HEK293 (cell line): Measurements from ENCODE around the gene L3MBTL4.

ENCODE experiments used
- CTCF ChIA-PET: fragments of 350-600 bp; formaldehyde crosslinking; extraction: SDS; loops from one replicate; lab custom pipeline; 2021; ENCODE audit warnings: antibody characterized with exemption; lab: Yijun Ruan, JAX
- POLR2A ChIA-PET: fragments of 300-600 bp; formaldehyde crosslinking; extraction: SDS; loops from one replicate; lab custom pipeline; 2020; ENCODE audit warnings: antibody characterized with exemption, inconsistent platforms; lab: Yijun Ruan, JAX
- H3K27ac ChIP-seq: fragments of 200-500 bp; sonication (Bioruptor generic); 2 replicates; pipeline ENCODE4 v1.5.1; 2014; ENCODE audit warnings: low read depth, low read length, control low read depth, inconsistent platforms; ENCODE audit errors: extremely low read depth
- H3K36me3 ChIP-seq, 2 experiments: fragments of 200-500 bp in 1 of 2; sonication (Bioruptor generic) in 1 of 2; 1 replicate in 1 of 2; 2 replicates in 1 of 2; pipeline ENCODE4 v1.5.1; 2014 to 2017; ENCODE audit warnings: inconsistent platforms in 2 of 2, low read length in 2 of 2; ENCODE audit not compliant: control insufficient read depth in 2 of 2, insufficient read depth in 1 of 2
- H3K4me1 ChIP-seq: fragments of 200-500 bp; sonication (Bioruptor generic); 2 replicates; pipeline ENCODE4 v1.5.1; 2014; ENCODE audit warnings: mild to moderate bottlenecking, low read length, inconsistent platforms; ENCODE audit not compliant: control insufficient read depth, insufficient read depth
- H3K4me3 ChIP-seq: 2 replicates; pipeline ENCODE4 v1.5.1; 2011; ENCODE audit warnings: low read depth, mild to moderate bottlenecking, control low read depth, low read length, moderate library complexity
- H3K9me3 ChIP-seq: fragments of 200-500 bp; sonication (Bioruptor generic); 2 replicates; pipeline ENCODE4 v1.5.1; 2014; ENCODE audit warnings: low read depth, low read length, inconsistent platforms; ENCODE audit not compliant: control insufficient read depth, insufficient read depth
- PRDM1 ChIP-seq: fragments of 450-650 bp; formaldehyde crosslinking; IDR thresholded peaks from 2 replicates; pipeline ENCODE4; 2016; ENCODE audit warnings: missing biosample characterization, missing genetic modification characterization
- WT1 ChIP-seq: fragments of 450-650 bp; formaldehyde crosslinking; IDR thresholded peaks from 2 replicates; pipeline ENCODE4 v1.5.1; 2016; ENCODE audit warnings: missing biosample characterization, missing genetic modification characterization
- ZBTB1 ChIP-seq: fragments of 450-650 bp; formaldehyde crosslinking; IDR thresholded peaks from 2 replicates; pipeline ENCODE4 v1.5.1; 2016; ENCODE audit warnings: missing biosample characterization, missing genetic modification characterization
- ZBTB17 ChIP-seq: fragments of 450-650 bp; formaldehyde crosslinking; IDR thresholded peaks from 2 replicates; pipeline ENCODE4 v1.5.1; 2016; ENCODE audit warnings: missing biosample characterization, missing genetic modification characterization
- ZNF175 ChIP-seq: fragments of 450-650 bp; formaldehyde crosslinking; IDR thresholded peaks from 2 replicates; pipeline ENCODE4 v1.5.1; 2016; ENCODE audit warnings: missing biosample characterization, missing genetic modification characterization
- ZNF555 ChIP-seq: fragments of 450-650 bp; formaldehyde crosslinking; conservative IDR thresholded peaks from 2 replicates; pipeline ENCODE4 v1.5.1; 2017; ENCODE audit warnings: missing biosample characterization, mild to moderate bottlenecking, missing genetic modification characterization, inconsistent platforms
- TF ChIP-seq, protein P1 (sequence below): fragments of 450-650 bp; formaldehyde crosslinking; conservative IDR thresholded peaks from 2 replicates; pipeline ENCODE4 v1.5.1; 2016; ENCODE audit warnings: low read depth, missing biosample characterization, missing genetic modification characterization
- TF ChIP-seq, protein P2 (sequence below): fragments of 450-650 bp; formaldehyde crosslinking; IDR thresholded peaks from 2 replicates; pipeline ENCODE4 v1.5.1; 2017; ENCODE audit warnings: missing biosample characterization, missing genetic modification characterization
- TF ChIP-seq, protein P3 (sequence below): fragments of 450-650 bp; formaldehyde crosslinking; IDR thresholded peaks from 2 replicates; pipeline ENCODE4 v1.5.1; 2016; ENCODE audit warnings: missing biosample characterization, missing genetic modification characterization
- TF ChIP-seq, protein P4 (sequence below): fragments of 450-650 bp; formaldehyde crosslinking; IDR thresholded peaks from 2 replicates; pipeline ENCODE4 v1.5.1; 2017; ENCODE audit warnings: missing biosample characterization, missing genetic modification characterization
- TF ChIP-seq, protein P5 (sequence below): fragments of 450-650 bp; formaldehyde crosslinking; IDR thresholded peaks from 2 replicates; pipeline ENCODE4 v1.5.1; 2016; ENCODE audit warnings: missing biosample characterization, missing genetic modification characterization

L3MBTL4 gene

DNA sequence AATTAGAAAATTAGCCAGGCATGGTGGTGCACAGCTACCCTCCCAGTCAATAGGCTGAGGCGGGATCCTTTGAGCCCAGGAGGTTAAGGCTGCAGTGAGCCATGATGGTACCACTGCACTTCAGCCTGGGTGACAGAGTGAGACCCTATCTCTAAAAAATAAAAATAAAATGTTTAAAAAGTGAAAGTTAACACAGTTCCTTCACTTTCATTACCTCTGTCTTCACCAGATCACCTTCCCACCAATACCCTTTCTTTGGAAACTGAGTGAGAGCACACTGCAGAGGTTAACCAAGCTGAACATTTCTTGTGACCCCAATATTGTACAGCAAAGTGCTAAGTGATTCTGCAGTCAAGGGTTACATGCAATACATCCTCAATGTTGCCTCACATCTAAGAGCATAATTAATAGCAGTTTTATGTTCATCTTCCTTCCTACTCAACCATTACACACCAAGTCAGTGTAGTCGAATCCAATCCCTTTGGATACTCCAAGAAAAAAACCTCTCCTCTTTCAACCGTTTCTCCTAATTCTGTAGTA is 1.7 kb downstream of the L3MBTL4 start:
- peak; percentile 90 for TF ChIP-seq PRDM1 (tag by site-specific recombination)
- TF ChIP-seq, protein P1, sequence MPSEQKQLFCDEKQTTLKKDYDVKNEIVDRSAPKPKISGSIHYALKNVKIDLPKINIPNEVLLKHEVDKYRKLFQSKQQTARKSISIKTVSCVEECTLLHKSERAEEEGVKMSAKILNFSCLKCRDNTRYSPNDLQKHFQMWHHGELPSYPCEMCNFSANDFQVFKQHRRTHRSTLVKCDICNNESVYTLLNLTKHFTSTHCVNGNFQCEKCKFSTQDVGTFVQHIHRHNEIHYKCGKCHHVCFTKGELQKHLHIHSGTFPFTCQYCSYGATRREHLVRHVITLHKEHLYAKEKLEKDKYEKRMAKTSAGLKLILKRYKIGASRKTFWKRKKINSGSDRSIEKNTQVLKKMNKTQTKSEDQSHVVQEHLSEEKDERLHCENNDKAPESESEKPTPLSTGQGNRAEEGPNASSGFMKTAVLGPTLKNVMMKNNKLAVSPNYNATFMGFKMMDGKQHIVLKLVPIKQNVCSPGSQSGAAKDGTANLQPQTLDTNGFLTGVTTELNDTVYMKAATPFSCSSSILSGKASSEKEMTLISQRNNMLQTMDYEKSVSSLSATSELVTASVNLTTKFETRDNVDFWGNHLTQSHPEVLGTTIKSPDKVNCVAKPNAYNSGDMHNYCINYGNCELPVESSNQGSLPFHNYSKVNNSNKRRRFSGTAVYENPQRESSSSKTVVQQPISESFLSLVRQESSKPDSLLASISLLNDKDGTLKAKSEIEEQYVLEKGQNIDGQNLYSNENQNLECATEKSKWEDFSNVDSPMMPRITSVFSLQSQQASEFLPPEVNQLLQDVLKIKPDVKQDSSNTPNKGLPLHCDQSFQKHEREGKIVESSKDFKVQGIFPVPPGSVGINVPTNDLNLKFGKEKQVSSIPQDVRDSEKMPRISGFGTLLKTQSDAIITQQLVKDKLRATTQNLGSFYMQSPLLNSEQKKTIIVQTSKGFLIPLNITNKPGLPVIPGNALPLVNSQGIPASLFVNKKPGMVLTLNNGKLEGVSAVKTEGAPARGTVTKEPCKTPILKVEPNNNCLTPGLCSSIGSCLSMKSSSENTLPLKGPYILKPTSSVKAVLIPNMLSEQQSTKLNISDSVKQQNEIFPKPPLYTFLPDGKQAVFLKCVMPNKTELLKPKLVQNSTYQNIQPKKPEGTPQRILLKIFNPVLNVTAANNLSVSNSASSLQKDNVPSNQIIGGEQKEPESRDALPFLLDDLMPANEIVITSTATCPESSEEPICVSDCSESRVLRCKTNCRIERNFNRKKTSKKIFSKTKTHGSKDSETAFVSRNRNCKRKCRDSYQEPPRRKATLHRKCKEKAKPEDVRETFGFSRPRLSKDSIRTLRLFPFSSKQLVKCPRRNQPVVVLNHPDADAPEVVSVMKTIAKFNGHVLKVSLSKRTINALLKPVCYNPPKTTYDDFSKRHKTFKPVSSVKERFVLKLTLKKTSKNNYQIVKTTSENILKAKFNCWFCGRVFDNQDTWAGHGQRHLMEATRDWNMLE (tag by site-specific recombination): no peak
- Histone ChIP-seq H3K36me3 (no peaks in the 10 kb centered on the region), H3K27ac (no peak overlapping the region), H3K4me3 (no peak overlapping the region), H3K9me3 (no peaks in the 10 kb centered on the region), H3K4me1 (peaks cover 6% of the 10 kb centered on the region)
- POLR2A ChIA-PET: no interaction called here
- CTCF ChIA-PET: interaction anchor here (0.6 kb wide), 2 partner anchors 11 to 116 kb away, joined by 3 read pairs; no protein-coding TSS in a partner anchor

DNA sequence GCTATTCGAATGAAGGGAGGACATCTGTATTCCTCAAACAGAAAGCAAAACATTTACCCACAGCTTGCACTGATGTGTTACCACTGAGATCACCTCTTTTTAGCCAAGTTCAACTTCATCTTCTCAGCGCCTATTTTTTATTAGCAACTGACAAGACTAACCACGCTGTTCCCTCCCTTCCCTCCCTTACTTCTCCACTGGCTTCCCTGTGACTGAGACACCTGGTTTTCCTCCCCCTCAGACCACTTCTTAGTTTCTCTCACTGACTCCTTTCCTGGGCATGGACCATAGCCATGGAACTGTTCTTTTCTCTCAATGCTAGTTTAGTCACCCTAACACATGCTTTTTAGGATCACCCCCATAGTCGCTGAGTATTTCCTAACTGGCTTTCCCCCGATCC is 3.3 kb downstream of the L3MBTL4 start:
- H3K27ac ChIP-seq: no peak overlapping the region
- H3K9me3 ChIP-seq: no peaks in the 10 kb centered on the region
- H3K4me1 ChIP-seq: peaks cover 8% of the 10 kb centered on the region
- CTCF ChIA-PET: interaction anchor here (2.6 kb wide), 1 partner anchor 10 kb away, joined by 15 read pairs; no protein-coding TSS in a partner anchor
- no peaks in the 10 kb centered on the region for H3K36me3 ChIP-seq
- no peak overlapping the region for H3K4me3 ChIP-seq
- TF ChIP-seq, protein P2, sequence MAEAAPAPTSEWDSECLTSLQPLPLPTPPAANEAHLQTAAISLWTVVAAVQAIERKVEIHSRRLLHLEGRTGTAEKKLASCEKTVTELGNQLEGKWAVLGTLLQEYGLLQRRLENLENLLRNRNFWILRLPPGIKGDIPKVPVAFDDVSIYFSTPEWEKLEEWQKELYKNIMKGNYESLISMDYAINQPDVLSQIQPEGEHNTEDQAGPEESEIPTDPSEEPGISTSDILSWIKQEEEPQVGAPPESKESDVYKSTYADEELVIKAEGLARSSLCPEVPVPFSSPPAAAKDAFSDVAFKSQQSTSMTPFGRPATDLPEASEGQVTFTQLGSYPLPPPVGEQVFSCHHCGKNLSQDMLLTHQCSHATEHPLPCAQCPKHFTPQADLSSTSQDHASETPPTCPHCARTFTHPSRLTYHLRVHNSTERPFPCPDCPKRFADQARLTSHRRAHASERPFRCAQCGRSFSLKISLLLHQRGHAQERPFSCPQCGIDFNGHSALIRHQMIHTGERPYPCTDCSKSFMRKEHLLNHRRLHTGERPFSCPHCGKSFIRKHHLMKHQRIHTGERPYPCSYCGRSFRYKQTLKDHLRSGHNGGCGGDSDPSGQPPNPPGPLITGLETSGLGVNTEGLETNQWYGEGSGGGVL (tag by site-specific recombination): peak; percentile 74
- no peak for TF ChIP-seq ZNF555 (tag by site-specific recombination)
- no peak for TF ChIP-seq ZBTB17 (tag by site-specific recombination)
- peak; percentile 66 for TF ChIP-seq WT1 (tag by site-specific recombination)
- TF ChIP-seq, protein P3, sequence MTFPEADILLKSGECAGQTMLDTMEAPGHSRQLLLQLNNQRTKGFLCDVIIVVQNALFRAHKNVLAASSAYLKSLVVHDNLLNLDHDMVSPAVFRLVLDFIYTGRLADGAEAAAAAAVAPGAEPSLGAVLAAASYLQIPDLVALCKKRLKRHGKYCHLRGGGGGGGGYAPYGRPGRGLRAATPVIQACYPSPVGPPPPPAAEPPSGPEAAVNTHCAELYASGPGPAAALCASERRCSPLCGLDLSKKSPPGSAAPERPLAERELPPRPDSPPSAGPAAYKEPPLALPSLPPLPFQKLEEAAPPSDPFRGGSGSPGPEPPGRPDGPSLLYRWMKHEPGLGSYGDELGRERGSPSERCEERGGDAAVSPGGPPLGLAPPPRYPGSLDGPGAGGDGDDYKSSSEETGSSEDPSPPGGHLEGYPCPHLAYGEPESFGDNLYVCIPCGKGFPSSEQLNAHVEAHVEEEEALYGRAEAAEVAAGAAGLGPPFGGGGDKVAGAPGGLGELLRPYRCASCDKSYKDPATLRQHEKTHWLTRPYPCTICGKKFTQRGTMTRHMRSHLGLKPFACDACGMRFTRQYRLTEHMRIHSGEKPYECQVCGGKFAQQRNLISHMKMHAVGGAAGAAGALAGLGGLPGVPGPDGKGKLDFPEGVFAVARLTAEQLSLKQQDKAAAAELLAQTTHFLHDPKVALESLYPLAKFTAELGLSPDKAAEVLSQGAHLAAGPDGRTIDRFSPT (tag by site-specific recombination): no peak
- TF ChIP-seq, protein P1 (tag by site-specific recombination): no peak
- TF ChIP-seq, protein P4, sequence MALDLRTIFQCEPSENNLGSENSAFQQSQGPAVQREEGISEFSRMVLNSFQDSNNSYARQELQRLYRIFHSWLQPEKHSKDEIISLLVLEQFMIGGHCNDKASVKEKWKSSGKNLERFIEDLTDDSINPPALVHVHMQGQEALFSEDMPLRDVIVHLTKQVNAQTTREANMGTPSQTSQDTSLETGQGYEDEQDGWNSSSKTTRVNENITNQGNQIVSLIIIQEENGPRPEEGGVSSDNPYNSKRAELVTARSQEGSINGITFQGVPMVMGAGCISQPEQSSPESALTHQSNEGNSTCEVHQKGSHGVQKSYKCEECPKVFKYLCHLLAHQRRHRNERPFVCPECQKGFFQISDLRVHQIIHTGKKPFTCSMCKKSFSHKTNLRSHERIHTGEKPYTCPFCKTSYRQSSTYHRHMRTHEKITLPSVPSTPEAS: no peak
- TF ChIP-seq, protein P5, sequence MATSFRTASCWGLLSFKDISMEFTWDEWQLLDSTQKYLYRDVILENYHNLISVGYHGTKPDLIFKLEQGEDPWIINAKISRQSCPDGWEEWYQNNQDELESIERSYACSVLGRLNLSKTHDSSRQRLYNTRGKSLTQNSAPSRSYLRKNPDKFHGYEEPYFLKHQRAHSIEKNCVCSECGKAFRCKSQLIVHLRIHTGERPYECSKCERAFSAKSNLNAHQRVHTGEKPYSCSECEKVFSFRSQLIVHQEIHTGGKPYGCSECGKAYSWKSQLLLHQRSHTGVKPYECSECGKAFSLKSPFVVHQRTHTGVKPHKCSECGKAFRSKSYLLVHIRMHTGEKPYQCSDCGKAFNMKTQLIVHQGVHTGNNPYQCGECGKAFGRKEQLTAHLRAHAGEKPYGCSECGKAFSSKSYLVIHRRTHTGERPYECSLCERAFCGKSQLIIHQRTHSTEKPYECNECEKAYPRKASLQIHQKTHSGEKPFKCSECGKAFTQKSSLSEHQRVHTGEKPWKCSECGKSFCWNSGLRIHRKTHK (tag by site-specific recombination): no peak
- no peak for TF ChIP-seq ZNF175 (tag by site-specific recombination)
- no peak for TF ChIP-seq ZBTB1 (tag by site-specific recombination)
- POLR2A ChIA-PET: no interaction called here
